Measurements from ENCODE around the gene ADORA2A.

DNA sequence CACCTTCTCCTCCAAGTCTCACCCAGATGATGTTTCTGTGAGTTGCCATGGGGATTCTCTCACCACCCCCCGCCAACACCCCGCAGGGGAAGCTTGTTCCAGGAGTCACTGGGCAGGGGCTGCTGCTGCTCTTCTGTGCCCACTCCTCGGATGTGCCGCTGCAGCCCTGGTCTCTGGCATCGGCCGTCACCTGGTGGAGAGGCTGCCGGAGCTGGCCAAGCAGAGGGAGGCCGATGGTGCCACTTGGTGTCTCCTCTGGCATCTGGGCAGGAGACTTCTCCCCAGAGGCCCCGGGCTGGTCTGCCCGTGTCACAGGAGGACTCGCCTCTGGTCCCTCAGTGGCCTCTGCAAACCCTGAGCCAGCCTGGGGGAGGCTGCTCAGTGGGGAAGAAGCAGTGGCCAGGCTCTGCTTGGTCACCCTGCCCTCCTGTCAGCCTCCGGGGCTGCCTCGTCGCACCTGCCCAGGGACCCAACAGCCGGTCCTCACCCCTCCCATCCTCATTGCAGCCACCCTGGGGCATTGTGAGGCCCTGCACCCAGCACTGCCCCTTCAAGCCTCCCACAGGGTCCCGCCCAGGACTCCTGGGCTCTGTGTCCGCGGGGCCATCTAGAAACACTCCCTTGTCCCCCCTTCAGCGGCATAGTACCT, 424 bp upstream of the ADORA2A start:
- TF ChIP-seq, protein P1, sequence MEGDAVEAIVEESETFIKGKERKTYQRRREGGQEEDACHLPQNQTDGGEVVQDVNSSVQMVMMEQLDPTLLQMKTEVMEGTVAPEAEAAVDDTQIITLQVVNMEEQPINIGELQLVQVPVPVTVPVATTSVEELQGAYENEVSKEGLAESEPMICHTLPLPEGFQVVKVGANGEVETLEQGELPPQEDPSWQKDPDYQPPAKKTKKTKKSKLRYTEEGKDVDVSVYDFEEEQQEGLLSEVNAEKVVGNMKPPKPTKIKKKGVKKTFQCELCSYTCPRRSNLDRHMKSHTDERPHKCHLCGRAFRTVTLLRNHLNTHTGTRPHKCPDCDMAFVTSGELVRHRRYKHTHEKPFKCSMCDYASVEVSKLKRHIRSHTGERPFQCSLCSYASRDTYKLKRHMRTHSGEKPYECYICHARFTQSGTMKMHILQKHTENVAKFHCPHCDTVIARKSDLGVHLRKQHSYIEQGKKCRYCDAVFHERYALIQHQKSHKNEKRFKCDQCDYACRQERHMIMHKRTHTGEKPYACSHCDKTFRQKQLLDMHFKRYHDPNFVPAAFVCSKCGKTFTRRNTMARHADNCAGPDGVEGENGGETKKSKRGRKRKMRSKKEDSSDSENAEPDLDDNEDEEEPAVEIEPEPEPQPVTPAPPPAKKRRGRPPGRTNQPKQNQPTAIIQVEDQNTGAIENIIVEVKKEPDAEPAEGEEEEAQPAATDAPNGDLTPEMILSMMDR (optimal IDR thresholded peaks at IDR 0.05 in 1 of 3, IDR thresholded peaks at IDR 0.05 in 1 of 3, conservative IDR thresholded peaks at IDR 0.05 in 1 of 3; ENCODE audit: extremely low read depth in 1 of 3, insufficient read depth in 2 of 3, low read length in 3 of 3): no peak
- TF ChIP-seq EZH2 (IDR thresholded peaks at IDR 0.05; ENCODE audit: low read length): no peak
